ENCODE measurements around the gene LAS1L. TPM values are rescaled to one million over a fixed set of nuclear protein-coding genes. Genes with fewer than 3 reads are reported as not detected.

Gene LAS1L
- total and polyA plus RNA-seq, 4 donors: 8.4 to 15.6 (median 13.9) TPM

DNA sequence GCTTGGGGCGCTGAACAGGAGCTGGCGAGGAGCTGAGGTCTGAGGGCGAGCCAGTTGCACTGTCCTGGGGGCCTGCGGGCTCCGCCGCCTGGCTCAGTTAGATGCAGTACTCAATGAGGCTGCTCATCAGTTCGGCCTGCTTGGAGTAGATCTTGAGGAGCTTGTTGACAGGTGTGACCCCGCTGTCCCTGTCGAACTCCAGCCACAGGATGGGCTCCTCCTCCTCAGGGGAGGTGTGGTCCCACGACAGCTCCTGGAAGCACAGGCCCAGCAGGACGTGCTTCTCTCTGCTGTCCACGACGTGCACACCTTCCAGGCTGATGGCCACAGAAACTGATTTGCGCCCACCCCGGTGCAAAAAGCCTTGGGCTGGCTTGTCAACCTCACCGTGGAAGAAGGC lies 16.5 kb upstream of the LAS1L start:
- Histone ChIP-seq H3K27me3 (ENCODE audit: control insufficient read depth in 4 of 4, insufficient read depth in 4 of 4, low read length in 3 of 4) (no peaks in the 10 kb centered on the region), H3K9me3 (ENCODE audit: control insufficient read depth in 4 of 4, low read length in 3 of 4) (no peaks in the 10 kb centered on the region), H3K27ac (ENCODE audit: low read depth in 1 of 2, low read length in 2 of 2) (no peak overlapping the region), H3K4me1 (ENCODE audit: control insufficient read depth in 4 of 4, insufficient read depth in 4 of 4, low read length in 3 of 4) (no peaks in the 10 kb centered on the region), H3K36me3 (ENCODE audit: control insufficient read depth in 4 of 4, insufficient read depth in 3 of 4, low read depth in 1 of 4, low read length in 3 of 4) (no peaks in the 10 kb centered on the region), H3K9ac (ENCODE audit: low read depth in 1 of 2, low read length in 2 of 2) (no peak overlapping the region), H3K4me3 (ENCODE audit: low read depth in 1 of 3, low read length in 3 of 3) (no peak overlapping the region)
- WGBS: 88% methylated on average over 16 of the region's 16 CpGs
- no peak for DNase-seq (ENCODE audit: low spot score)
- TF ChIP-seq SP1 (IDR thresholded peaks at IDR 0.05): no peak
- TF ChIP-seq HNF4A (conservative IDR thresholded peaks at IDR 0.05): no peak
- no peak for TF ChIP-seq RAD21 (IDR thresholded peaks at IDR 0.05)
- TF ChIP-seq, protein P1, sequence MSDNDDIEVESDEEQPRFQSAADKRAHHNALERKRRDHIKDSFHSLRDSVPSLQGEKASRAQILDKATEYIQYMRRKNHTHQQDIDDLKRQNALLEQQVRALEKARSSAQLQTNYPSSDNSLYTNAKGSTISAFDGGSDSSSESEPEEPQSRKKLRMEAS (IDR thresholded peaks at IDR 0.05): no peak
- TF ChIP-seq, protein P2, sequence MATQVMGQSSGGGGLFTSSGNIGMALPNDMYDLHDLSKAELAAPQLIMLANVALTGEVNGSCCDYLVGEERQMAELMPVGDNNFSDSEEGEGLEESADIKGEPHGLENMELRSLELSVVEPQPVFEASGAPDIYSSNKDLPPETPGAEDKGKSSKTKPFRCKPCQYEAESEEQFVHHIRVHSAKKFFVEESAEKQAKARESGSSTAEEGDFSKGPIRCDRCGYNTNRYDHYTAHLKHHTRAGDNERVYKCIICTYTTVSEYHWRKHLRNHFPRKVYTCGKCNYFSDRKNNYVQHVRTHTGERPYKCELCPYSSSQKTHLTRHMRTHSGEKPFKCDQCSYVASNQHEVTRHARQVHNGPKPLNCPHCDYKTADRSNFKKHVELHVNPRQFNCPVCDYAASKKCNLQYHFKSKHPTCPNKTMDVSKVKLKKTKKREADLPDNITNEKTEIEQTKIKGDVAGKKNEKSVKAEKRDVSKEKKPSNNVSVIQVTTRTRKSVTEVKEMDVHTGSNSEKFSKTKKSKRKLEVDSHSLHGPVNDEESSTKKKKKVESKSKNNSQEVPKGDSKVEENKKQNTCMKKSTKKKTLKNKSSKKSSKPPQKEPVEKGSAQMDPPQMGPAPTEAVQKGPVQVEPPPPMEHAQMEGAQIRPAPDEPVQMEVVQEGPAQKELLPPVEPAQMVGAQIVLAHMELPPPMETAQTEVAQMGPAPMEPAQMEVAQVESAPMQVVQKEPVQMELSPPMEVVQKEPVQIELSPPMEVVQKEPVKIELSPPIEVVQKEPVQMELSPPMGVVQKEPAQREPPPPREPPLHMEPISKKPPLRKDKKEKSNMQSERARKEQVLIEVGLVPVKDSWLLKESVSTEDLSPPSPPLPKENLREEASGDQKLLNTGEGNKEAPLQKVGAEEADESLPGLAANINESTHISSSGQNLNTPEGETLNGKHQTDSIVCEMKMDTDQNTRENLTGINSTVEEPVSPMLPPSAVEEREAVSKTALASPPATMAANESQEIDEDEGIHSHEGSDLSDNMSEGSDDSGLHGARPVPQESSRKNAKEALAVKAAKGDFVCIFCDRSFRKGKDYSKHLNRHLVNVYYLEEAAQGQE (IDR thresholded peaks at IDR 0.05): no peak
- no peak for TF ChIP-seq TAF1 (conservative IDR thresholded peaks at IDR 0.05)
- TF ChIP-seq, protein P3, sequence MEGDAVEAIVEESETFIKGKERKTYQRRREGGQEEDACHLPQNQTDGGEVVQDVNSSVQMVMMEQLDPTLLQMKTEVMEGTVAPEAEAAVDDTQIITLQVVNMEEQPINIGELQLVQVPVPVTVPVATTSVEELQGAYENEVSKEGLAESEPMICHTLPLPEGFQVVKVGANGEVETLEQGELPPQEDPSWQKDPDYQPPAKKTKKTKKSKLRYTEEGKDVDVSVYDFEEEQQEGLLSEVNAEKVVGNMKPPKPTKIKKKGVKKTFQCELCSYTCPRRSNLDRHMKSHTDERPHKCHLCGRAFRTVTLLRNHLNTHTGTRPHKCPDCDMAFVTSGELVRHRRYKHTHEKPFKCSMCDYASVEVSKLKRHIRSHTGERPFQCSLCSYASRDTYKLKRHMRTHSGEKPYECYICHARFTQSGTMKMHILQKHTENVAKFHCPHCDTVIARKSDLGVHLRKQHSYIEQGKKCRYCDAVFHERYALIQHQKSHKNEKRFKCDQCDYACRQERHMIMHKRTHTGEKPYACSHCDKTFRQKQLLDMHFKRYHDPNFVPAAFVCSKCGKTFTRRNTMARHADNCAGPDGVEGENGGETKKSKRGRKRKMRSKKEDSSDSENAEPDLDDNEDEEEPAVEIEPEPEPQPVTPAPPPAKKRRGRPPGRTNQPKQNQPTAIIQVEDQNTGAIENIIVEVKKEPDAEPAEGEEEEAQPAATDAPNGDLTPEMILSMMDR (IDR thresholded peaks at IDR 0.05; ENCODE audit: low read depth, low read length, missing input control): no peak
- TF ChIP-seq, protein P4, sequence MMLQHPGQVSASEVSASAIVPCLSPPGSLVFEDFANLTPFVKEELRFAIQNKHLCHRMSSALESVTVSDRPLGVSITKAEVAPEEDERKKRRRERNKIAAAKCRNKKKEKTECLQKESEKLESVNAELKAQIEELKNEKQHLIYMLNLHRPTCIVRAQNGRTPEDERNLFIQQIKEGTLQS (IDR thresholded peaks at IDR 0.05): no peak
- TF ChIP-seq NR2F2 (IDR thresholded peaks at IDR 0.05): no peak
- TF ChIP-seq, protein P5, sequence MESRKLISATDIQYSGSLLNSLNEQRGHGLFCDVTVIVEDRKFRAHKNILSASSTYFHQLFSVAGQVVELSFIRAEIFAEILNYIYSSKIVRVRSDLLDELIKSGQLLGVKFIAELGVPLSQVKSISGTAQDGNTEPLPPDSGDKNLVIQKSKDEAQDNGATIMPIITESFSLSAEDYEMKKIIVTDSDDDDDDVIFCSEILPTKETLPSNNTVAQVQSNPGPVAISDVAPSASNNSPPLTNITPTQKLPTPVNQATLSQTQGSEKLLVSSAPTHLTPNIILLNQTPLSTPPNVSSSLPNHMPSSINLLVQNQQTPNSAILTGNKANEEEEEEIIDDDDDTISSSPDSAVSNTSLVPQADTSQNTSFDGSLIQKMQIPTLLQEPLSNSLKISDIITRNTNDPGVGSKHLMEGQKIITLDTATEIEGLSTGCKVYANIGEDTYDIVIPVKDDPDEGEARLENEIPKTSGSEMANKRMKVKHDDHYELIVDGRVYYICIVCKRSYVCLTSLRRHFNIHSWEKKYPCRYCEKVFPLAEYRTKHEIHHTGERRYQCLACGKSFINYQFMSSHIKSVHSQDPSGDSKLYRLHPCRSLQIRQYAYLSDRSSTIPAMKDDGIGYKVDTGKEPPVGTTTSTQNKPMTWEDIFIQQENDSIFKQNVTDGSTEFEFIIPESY (IDR thresholded peaks at IDR 0.05): no peak
- TF ChIP-seq JUND (IDR thresholded peaks at IDR 0.05): no peak
- TF ChIP-seq EGR1 (IDR thresholded peaks at IDR 0.05; ENCODE audit: low read depth in 2 of 2): no peak
- TF ChIP-seq HNF4G (IDR thresholded peaks at IDR 0.05): no peak
- no peak for TF ChIP-seq YY1 (IDR thresholded peaks at IDR 0.05)
- no peak for TF ChIP-seq FOXA2 (IDR thresholded peaks at IDR 0.05)
- TF ChIP-seq FOXA1 (IDR thresholded peaks at IDR 0.05): no peak
- TF ChIP-seq RXRA (IDR thresholded peaks at IDR 0.05): no peak
- TF ChIP-seq GABPA (IDR thresholded peaks at IDR 0.05 in 1 of 2, conservative IDR thresholded peaks at IDR 0.05 in 1 of 2): no peak
